DOHH2 (cell line): ENCODE data around the gene ANG.
A peak's percentile ranks its signal among the peaks of the same experiment; 100 is the strongest.

Experiments
- H3F3A ChIP-seq: fragments of 200-600 bp; sonication (generic), shearing (Covaris generic); 2 replicates; pipeline ENCODE4 v1.6.0; 2016; ENCODE audit warnings: antibody characterized with exemption, mild to moderate bottlenecking; ENCODE audit not compliant: control insufficient read depth, insufficient read depth
- H3K27ac ChIP-seq: fragments of 200-600 bp; sonication (generic); 2 replicates; pipeline ENCODE4 v1.5.1; 2014; ENCODE audit warnings: low read depth, mild to moderate bottlenecking, low read length, moderate library complexity
- H3K27me3 ChIP-seq: fragments of 200-600 bp; sonication (generic); 2 replicates; pipeline ENCODE4 v1.6.1; 2014; ENCODE audit warnings: mild to moderate bottlenecking, low read length, mixed read lengths; ENCODE audit not compliant: control insufficient read depth
- H3K36me3 ChIP-seq: fragments of 200-600 bp; sonication (generic); 2 replicates; pipeline ENCODE4 v1.6.1; 2014; ENCODE audit warnings: mild to moderate bottlenecking, low read length, moderate library complexity, mixed read lengths; ENCODE audit not compliant: control insufficient read depth
- H3K4me1 ChIP-seq: fragments of 200-600 bp; sonication (generic); 2 replicates; pipeline ENCODE4 v1.6.1; 2014; ENCODE audit warnings: mild to moderate bottlenecking, low read length, mixed read lengths; ENCODE audit not compliant: control insufficient read depth
- H3K4me2 ChIP-seq: fragments of 200-600 bp; sonication (generic); 2 replicates; pipeline ENCODE4 v1.6.0; 2014; ENCODE audit warnings: mild to moderate bottlenecking, low read length, moderate library complexity
- H3K4me3 ChIP-seq: fragments of 200-600 bp; sonication (generic); 2 replicates; pipeline ENCODE4 v1.5.1; 2014; ENCODE audit warnings: mild to moderate bottlenecking, low read length, mixed read lengths
- H3K79me2 ChIP-seq: fragments of 200-600 bp; sonication (generic); 2 replicates; pipeline ENCODE4 v1.6.1; 2014; ENCODE audit warnings: mild to moderate bottlenecking, low read length, mixed read lengths; ENCODE audit not compliant: control insufficient read depth
- H3K9me2 ChIP-seq: fragments of 200-600 bp; sonication (generic); replicated peaks from 2 replicates; pipeline ENCODE4 v1.6.1; 2014; ENCODE audit warnings: mild to moderate bottlenecking, low read length, mixed read lengths; ENCODE audit not compliant: control insufficient read depth
- H3K9me3 ChIP-seq: fragments of 200-600 bp; sonication (generic); 2 replicates; pipeline ENCODE4 v1.6.1; 2014; ENCODE audit warnings: antibody characterized with exemption, low read length, mixed read lengths; ENCODE audit not compliant: control insufficient read depth, insufficient read depth
- H4K20me1 ChIP-seq: fragments of 200-600 bp; sonication (generic); 2 replicates; pipeline ENCODE4 v1.6.0; 2014; ENCODE audit warnings: low read depth, mild to moderate bottlenecking, antibody characterized with exemption, low read length, moderate library complexity; ENCODE audit not compliant: control insufficient read depth, insufficient read depth
- CTCF ChIP-seq: fragments of 200-600 bp; sonication (generic); IDR thresholded peaks from one replicate; pipeline ENCODE4 v1.5.1; 2014; ENCODE audit warnings: antibody characterized with exemption, mild to moderate bottlenecking, low read depth, low read length; ENCODE audit not compliant: poor library complexity, severe bottlenecking
- EZH2phosphoT487 ChIP-seq: fragments of 200-600 bp; sonication (generic); IDR thresholded peaks from 2 replicates; pipeline ENCODE4 v1.6.1; 2017; ENCODE audit warnings: borderline replicate concordance, mild to moderate bottlenecking, antibody characterized with exemption, low read length, moderate library complexity, mixed read lengths

The ANG gene

GRCh38 chr14:20692116-20692751, 3.7 kb downstream of the ANG start:
- no peak overlapping the region for H3K27ac ChIP-seq
- no peaks in the 10 kb centered on the region for H4K20me1 ChIP-seq
- no peak overlapping the region for H3K4me3 ChIP-seq
- H3K9me3 ChIP-seq: no peaks in the 10 kb centered on the region
- no peaks in the 10 kb centered on the region for H3K79me2 ChIP-seq
- peaks cover 4% of the 10 kb centered on the region; the same call in 1 of the 2 replicates for H3K27me3 ChIP-seq
- H3F3A ChIP-seq: no peaks in the 10 kb centered on the region
- H3K4me2 ChIP-seq: no peak overlapping the region
- H3K36me3 ChIP-seq: no peaks in the 10 kb centered on the region
- H3K9me2 ChIP-seq: no peaks in the 10 kb centered on the region
- peaks cover 6% of the 10 kb centered on the region; the same call in 1 of the 2 replicates for H3K4me1 ChIP-seq
- TF ChIP-seq CTCF (no peak), EZH2phosphoT487 (no peak)

GRCh38 chr14:20696764-20697163, 8.2 kb downstream of the ANG start:
- Histone ChIP-seq H3K79me2 (no peaks in the 10 kb centered on the region), H3K36me3 (no peaks in the 10 kb centered on the region), H3K27me3 (no peaks in the 10 kb centered on the region; the same call in 1 of the 2 replicates), H3K9me2 (no peaks in the 10 kb centered on the region), H3K27ac (no peak overlapping the region), H3K4me3 (no peak overlapping the region), H3F3A (no peaks in the 10 kb centered on the region), H3K9me3 (no peaks in the 10 kb centered on the region), H3K4me2 (no peak overlapping the region), H4K20me1 (no peaks in the 10 kb centered on the region), H3K4me1 (no peaks in the 10 kb centered on the region)
- no peak for TF ChIP-seq EZH2phosphoT487
- TF ChIP-seq CTCF: no peak

DNA sequence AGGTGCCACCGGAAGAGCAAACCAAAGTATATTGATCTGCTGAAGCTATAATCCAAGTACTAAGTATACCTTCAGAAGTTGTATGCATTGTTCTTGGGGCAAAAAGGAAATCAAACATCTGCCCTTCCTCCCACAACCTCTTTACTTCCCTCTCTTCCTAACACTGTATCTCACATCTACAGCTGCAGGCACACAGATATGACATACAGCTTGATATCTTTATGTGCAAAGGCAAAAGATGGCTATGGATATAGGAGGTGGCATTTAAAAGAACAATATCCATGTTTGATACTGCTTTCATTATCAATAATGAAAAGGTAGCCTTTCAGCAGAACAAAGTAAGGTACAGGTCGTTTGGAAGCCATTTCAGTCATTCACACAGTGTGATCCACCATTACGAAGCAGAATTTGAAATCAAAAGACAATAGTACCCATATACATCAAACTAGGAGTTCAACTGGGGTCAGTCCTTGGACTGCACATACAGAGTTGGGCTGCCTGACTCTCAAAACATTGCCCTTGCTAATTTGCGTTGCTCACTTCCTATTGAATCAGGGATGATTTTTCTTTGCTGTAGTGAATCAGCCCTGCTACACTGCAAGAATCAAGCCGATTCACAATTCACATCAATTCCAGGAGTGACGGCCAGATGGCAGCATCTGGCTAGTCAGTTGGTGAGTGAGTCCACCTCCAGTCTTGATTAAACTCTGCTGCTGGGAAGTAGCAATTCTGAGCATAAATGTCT, 8.9 kb downstream of the ANG start:
- Histone ChIP-seq H3K79me2 (no peaks in the 10 kb centered on the region), H3K4me3 (no peak overlapping the region), H3K27me3 (no peaks in the 10 kb centered on the region; the same call in 1 of the 2 replicates), H3K27ac (no peak overlapping the region), H3F3A (no peaks in the 10 kb centered on the region), H3K4me1 (no peaks in the 10 kb centered on the region), H3K4me2 (no peak overlapping the region), H4K20me1 (no peaks in the 10 kb centered on the region), H3K9me3 (no peaks in the 10 kb centered on the region), H3K36me3 (no peaks in the 10 kb centered on the region), H3K9me2 (no peaks in the 10 kb centered on the region)
- TF ChIP-seq EZH2phosphoT487: no peak
- TF ChIP-seq CTCF: peak; percentile 79
